HepG2 (cell line): Measurements from ENCODE around the gene IRF2. TPM values are rescaled to one million over a fixed set of nuclear protein-coding genes. Genes with fewer than 3 reads are reported as not detected.

Experiments
- FOXK1 ChIP-seq: sonication (generic); formaldehyde crosslinking; IDR thresholded peaks from 2 replicates; pipeline ENCODE4 v1.4.0; 2020; ENCODE audit warnings: low read depth, missing genetic modification reagents, borderline replicate concordance
- GTF3A ChIP-seq: sonication (generic); formaldehyde crosslinking; conservative IDR thresholded peaks from 2 replicates; pipeline ENCODE4 v1.4.0; 2020; ENCODE audit warnings: mild to moderate bottlenecking, missing genetic modification reagents
- HOXA3 ChIP-seq: sonication (generic); formaldehyde crosslinking; IDR thresholded peaks from 2 replicates; pipeline ENCODE4 v1.5.0; 2020; ENCODE audit warnings: missing genetic modification reagents
- MAFK ChIP-seq, 2 experiments: IDR thresholded peaks in 1 of 2; conservative IDR thresholded peaks in 1 of 2; 2 replicates each; pipeline ENCODE4 v1.6.1; 2011; ENCODE audit warnings: improper control_type of control experiment in 2 of 2, low read length in 2 of 2
- MED8 ChIP-seq: sonication (generic); formaldehyde crosslinking; IDR thresholded peaks from 2 replicates; pipeline ENCODE4 v1.8.1; 2023; ENCODE audit warnings: mild to moderate bottlenecking, missing genetic modification reagents; ENCODE audit not compliant: insufficient replicate concordance
- NR2F2 ChIP-seq: IDR thresholded peaks from 2 replicates; pipeline ENCODE4 v1.6.1; 2012; ENCODE audit warnings: low read depth, inconsistent platforms, borderline replicate concordance
- PRPF4 ChIP-seq: fragments of 200-400 bp; formaldehyde crosslinking; IDR thresholded peaks from 2 replicates; pipeline ENCODE4 v1.6.1; 2016; ENCODE audit warnings: low read length, low read depth; ENCODE audit not compliant: poor library complexity, severe bottlenecking
- SRSF1 ChIP-seq: fragments of 200-400 bp; formaldehyde crosslinking; optimal IDR thresholded peaks from 2 replicates; pipeline ENCODE3; 2017; ENCODE audit warnings: mild to moderate bottlenecking, low read depth, low read length, moderate library complexity
- ZNF260 ChIP-seq: sonication (generic); formaldehyde crosslinking; IDR thresholded peaks from 2 replicates; pipeline ENCODE4 v1.4.0; 2020; ENCODE audit warnings: missing genetic modification reagents, low read depth, mild to moderate bottlenecking, borderline replicate concordance
- ZNF263 ChIP-seq: sonication (generic); formaldehyde crosslinking; IDR thresholded peaks from 2 replicates; pipeline ENCODE4 v1.4.0; 2020; ENCODE audit warnings: missing genetic modification reagents
- ZNF3 ChIP-seq: IDR thresholded peaks from 2 replicates; pipeline ENCODE4 v1.7.0; 2017; ENCODE audit warnings: inconsistent platforms
- ZNF530 ChIP-seq: sonication (generic); formaldehyde crosslinking; IDR thresholded peaks from 2 replicates; pipeline ENCODE4 v1.5.0; 2020; ENCODE audit warnings: low read depth, mild to moderate bottlenecking, missing genetic modification reagents
- ZNF792 ChIP-seq: IDR thresholded peaks from 2 replicates; pipeline ENCODE4 v1.6.1; 2016
- polyA plus RNA-seq, 8 experiments: library from polyadenylated mRNA; depleted of rRNA in 3 of 8; stranded (reverse) in 7 of 8; unstranded in 1 of 8; fragments of >200 nt; fragmentation: Illumina TruSeq in 4 of 8; extraction: Trizol in 4 of 8; gene quantifications; 2 replicates each; pipeline versions ENCODE4 v1.2.1 to v1.2.3, GENCODE V29; 2011 to 2016; ENCODE audit warnings: low read depth in 4 of 8, missing spikeins in 1 of 8, mixed read lengths in 1 of 8; ENCODE audit not compliant: insufficient read depth in 1 of 8
- total RNA-seq, 5 experiments: library from RNA; depleted of rRNA; stranded (reverse); fragments of >200 nt; fragmentation: Illumina TruSeq; extraction: Trizol; gene quantifications; 2 replicates each; pipeline ENCODE4 v1.2.3, GENCODE V29; 2016; ENCODE audit warnings: low read depth in 1 of 5
- TF ChIP-seq, protein P1 (sequence below): sonication (generic); formaldehyde crosslinking; IDR thresholded peaks from 2 replicates; pipeline ENCODE4 v1.9.0; 2021; ENCODE audit warnings: missing genetic modification reagents, mild to moderate bottlenecking, borderline replicate concordance
- TF ChIP-seq, protein P2 (sequence below): sonication (generic); formaldehyde crosslinking; IDR thresholded peaks from 2 replicates; pipeline ENCODE4 v1.4.0; 2020; ENCODE audit warnings: mild to moderate bottlenecking, missing genetic modification reagents
- TF ChIP-seq, protein P3 (sequence below): sonication (generic); formaldehyde crosslinking; IDR thresholded peaks from 2 replicates; pipeline ENCODE4 v1.4.0; 2020; ENCODE audit warnings: mild to moderate bottlenecking, missing genetic modification reagents

The IRF2 gene
- total and polyA plus RNA-seq, 2 of the 13 experiments (the other 11 are each of a cell fraction or from before 2014, with no cell fraction given), result 15.5 to 28.8 TPM

DNA sequence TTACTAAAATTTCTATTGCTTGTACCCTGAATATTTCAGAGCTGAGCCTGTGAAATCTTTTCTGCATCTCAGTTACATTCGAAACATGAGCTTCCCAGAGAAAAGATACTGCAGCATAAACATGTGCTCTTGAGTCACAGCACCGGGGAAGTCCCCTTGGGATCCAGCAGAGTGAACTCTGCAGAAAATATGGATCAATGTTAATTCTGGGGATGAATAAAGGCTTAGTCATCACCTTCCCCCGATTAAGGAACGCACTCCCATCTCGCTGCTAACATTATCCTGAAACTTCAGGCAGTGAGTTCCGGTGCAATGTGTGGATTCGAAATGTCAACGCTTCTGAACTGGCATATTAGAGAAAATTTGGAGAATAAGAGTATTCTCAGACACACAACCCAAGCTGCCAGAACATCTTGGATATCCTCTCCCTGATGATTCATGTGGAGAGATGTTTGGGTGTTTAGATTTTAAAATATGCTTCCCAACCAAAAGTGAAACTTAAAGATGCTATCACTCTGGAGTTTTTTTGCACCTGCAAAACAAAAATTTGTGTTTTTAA lies 90.8 kb downstream of the IRF2 start (continued):
- TF ChIP-seq ZNF260 (CRISPR knock-in tag) (no peak), NR2F2 (no peak), ZNF530 (CRISPR knock-in tag) (no peak), MED8 (CRISPR knock-in tag) (peak; percentile 3), HOXA3 (CRISPR knock-in tag) (no peak), ZNF263 (CRISPR knock-in tag) (no peak), ZNF3 (CRISPR knock-in tag) (no peak), ZNF792 (CRISPR knock-in tag) (0 out of 2 replicates have a peak, but pooled peaks have one; percentile 4), MAFK (conservative IDR thresholded peaks at IDR 0.05 in 1 of 2, IDR thresholded peaks at IDR 0.05 in 1 of 2; ENCODE audit: low read length in 2 of 2) (peak; percentile 62 to 66), GTF3A (CRISPR knock-in tag) (no peak), SRSF1 (no peak), PRPF4 (peak; percentile 18), FOXK1 (CRISPR knock-in tag) (no peak)
- TF ChIP-seq, protein P1, sequence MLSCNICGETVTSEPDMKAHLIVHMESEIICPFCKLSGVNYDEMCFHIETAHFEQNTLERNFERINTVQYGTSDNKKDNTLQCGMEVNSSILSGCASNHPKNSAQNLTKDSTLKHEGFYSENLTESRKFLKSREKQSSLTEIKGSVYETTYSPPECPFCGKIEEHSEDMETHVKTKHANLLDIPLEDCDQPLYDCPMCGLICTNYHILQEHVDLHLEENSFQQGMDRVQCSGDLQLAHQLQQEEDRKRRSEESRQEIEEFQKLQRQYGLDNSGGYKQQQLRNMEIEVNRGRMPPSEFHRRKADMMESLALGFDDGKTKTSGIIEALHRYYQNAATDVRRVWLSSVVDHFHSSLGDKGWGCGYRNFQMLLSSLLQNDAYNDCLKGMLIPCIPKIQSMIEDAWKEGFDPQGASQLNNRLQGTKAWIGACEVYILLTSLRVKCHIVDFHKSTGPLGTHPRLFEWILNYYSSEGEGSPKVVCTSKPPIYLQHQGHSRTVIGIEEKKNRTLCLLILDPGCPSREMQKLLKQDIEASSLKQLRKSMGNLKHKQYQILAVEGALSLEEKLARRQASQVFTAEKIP (CRISPR knock-in tag), result no peak
- TF ChIP-seq, protein P2, sequence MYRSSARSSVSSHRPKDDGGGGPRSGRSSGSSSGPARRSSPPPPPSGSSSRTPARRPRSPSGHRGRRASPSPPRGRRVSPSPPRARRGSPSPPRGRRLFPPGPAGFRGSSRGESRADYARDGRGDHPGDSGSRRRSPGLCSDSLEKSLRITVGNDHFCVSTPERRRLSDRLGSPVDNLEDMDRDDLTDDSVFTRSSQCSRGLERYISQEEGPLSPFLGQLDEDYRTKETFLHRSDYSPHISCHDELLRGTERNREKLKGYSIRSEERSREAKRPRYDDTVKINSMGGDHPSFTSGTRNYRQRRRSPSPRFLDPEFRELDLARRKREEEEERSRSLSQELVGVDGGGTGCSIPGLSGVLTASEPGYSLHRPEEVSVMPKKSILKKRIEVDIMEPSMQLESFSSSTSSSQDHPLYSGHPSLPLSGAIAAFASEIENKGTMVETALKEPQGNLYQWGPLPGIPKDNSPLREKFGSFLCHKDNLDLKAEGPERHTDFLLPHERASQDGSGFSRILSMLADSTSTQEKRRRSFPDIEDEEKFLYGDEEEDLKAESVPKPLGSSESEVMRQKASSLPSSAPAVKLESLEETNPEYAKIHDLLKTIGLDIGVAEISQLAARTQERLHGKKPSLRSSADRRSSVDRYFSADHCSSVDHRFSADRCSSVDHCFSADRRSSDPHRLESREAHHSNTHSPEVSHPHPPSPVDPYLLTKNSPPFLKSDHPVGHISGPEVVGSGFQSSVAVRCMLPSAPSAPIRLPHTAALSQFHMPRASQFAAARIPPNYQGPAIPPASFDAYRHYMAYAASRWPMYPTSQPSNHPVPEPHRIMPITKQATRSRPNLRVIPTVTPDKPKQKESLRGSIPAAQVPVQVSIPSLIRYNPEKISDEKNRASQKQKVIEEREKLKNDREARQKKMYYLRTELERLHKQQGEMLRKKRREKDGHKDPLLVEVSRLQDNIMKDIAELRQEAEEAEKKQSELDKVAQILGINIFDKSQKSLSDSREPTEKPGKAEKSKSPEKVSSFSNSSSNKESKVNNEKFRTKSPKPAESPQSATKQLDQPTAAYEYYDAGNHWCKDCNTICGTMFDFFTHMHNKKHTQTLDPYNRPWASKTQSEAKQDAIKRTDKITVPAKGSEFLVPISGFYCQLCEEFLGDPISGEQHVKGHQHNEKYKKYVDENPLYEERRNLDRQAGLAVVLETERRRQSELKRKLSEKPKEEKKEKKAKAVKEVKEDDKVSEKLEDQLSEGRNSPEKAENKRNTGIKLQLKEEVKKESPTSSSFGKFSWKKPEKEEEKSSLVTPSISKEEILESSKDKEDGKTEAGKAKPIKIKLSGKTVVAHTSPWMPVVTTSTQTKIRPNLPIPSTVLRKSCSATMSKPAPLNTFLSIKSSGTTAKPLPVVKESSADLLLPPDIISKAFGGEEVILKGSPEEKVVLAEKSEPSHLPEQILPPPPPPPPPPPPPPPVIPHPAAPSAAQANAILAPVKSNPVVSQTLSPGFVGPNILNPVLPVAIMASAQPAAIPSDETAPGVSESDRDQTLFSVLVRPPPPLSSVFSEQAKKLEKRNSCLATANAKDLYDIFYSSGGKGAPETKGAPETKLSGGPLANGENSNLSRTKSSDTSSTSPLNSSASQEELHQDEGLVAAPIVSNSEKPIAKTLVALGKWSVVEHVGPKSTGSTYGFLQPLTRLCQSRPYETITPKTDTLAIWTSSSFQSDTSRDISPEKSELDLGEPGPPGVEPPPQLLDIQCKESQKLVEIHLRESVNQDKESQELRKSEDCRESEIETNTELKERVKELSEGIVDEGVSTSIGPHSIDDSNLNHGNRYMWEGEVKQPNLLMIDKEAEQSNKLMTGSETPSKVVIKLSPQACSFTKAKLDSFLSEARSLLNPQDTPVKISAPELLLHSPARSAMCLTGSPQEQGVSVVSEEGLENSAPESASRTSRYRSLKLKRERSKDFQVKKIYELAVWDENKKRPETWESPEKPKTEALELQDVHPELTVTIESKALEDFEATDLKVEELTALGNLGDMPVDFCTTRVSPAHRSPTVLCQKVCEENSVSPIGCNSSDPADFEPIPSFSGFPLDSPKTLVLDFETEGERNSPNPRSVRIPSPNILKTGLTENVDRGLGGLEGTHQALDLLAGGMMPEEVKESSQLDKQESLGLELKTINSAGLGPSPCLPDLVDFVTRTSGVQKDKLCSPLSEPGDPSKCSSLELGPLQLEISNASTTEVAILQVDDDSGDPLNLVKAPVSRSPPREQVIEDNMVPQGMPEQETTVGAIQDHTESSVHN, result no peak
- TF ChIP-seq, protein P3, sequence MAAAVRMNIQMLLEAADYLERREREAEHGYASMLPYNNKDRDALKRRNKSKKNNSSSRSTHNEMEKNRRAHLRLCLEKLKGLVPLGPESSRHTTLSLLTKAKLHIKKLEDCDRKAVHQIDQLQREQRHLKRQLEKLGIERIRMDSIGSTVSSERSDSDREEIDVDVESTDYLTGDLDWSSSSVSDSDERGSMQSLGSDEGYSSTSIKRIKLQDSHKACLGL (CRISPR knock-in tag), result no peak
